DOHH2 (cell line): ENCODE results near the gene CHMP5.

Source experiments
- CTCF ChIP-seq: fragments of 200-600 bp; sonication (generic); IDR thresholded peaks from one replicate; pipeline ENCODE4 v1.5.1; 2014; ENCODE audit warnings: antibody characterized with exemption, mild to moderate bottlenecking, low read depth, low read length; ENCODE audit not compliant: poor library complexity, severe bottlenecking
- EZH2phosphoT487 ChIP-seq: fragments of 200-600 bp; sonication (generic); IDR thresholded peaks from 2 replicates; pipeline ENCODE4 v1.6.1; 2017; ENCODE audit warnings: borderline replicate concordance, mild to moderate bottlenecking, antibody characterized with exemption, low read length, moderate library complexity, mixed read lengths

GRCh38 chr9:33295571-33295970, 30.7 kb downstream of the CHMP5 start:
- no peak for TF ChIP-seq CTCF
- no peak for TF ChIP-seq EZH2phosphoT487
